Breast epithelium (tissue), 4 donors: ENCODE measurements around the gene CLMP. TPM values are rescaled to one million over a fixed set of nuclear protein-coding genes. Genes with fewer than 3 reads are reported as not detected.

Source experiments
- DNase-seq, 2 donors: peaks; one replicate each; pipeline ENCODE4 v3.0.0-alpha.2; 2019; ENCODE audit warnings: low spot score in 2 of 2
- H3K27ac ChIP-seq, 2 donors: fragments of 200-600 bp; sonication (generic) in 1 of 2; one replicate each; pipeline ENCODE4 v1.5.1; 2016 to 2019; ENCODE audit warnings: mild to moderate bottlenecking in 1 of 2
- H3K27me3 ChIP-seq, 2 donors: fragments of 200-600 bp; sonication (generic) in 1 of 2; one replicate each; pipeline versions ENCODE4 v1.5.1 to v1.6.0; 2017 to 2019; ENCODE audit warnings: control low read depth in 1 of 2, mild to moderate bottlenecking in 1 of 2
- H3K36me3 ChIP-seq: fragments of 200-600 bp; one replicate; pipeline ENCODE4 v1.5.1; 2019
- H3K4me1 ChIP-seq, 2 donors: fragments of 200-600 bp; sonication (generic); one replicate each; pipeline ENCODE4 v1.5.1; 2016 to 2019; ENCODE audit warnings: control low read depth in 1 of 2
- H3K4me3 ChIP-seq, 3 donors: fragments of 200-600 bp; sonication (generic); 1 replicate in 2 of 3; 2 replicates in 1 of 3; pipeline ENCODE4 v1.5.1; 2016 to 2019; ENCODE audit warnings: mild to moderate bottlenecking in 3 of 3, moderate library complexity in 2 of 3
- H3K9me3 ChIP-seq, 2 donors: fragments of 200-600 bp; sonication (generic) in 1 of 2; one replicate each; pipeline ENCODE4 v1.5.1; 2016 to 2019; ENCODE audit warnings: control low read depth in 1 of 2
- CTCF ChIP-seq, 3 donors: fragments of 450-650 bp; IDR thresholded peaks; one replicate each; pipeline ENCODE4 v1.5.1; 2016 to 2017; ENCODE audit warnings: antibody characterized with exemption in 3 of 3, mild to moderate bottlenecking in 3 of 3, moderate library complexity in 3 of 3
- POLR2A ChIP-seq: fragments of 450-650 bp; IDR thresholded peaks from one replicate; pipeline ENCODE4 v1.6.1; 2016; ENCODE audit warnings: antibody characterized with exemption, mild to moderate bottlenecking, moderate library complexity
- POLR2AphosphoS5 ChIP-seq, 3 donors: sonication (generic); formaldehyde crosslinking; IDR thresholded peaks; one replicate each; pipeline ENCODE4 v1.6.1; 2017; ENCODE audit warnings: antibody characterized with exemption in 3 of 3
- intact Hi-C: fragments of 100-400 bp; cut with DNase I; formaldehyde crosslinking; loops from one replicate; pipeline ENCODE4 v1.15.1; 2023; ENCODE audit warnings: low total_unique reads
- total RNA-seq, 3 donors: library from RNA; depleted of rRNA; stranded (reverse); fragments of >200 nt; gene quantifications; one replicate each; pipeline ENCODE4 v1.1.0, GENCODE V29; 2016

CLMP gene
- total RNA-seq, 3 donors from 2014 or later: 70.8 to 241 (median 82.9) TPM

GRCh38 chr11:123065621-123066020 is 129.4 kb downstream of the CLMP start:
- Histone ChIP-seq H3K27ac (no peak overlapping the region), H3K9me3 (no peaks in the 10 kb centered on the region), H3K4me3 (no peak overlapping the region), H3K4me1 (no peaks in the 10 kb centered on the region), H3K27me3 (no peaks in the 10 kb centered on the region), H3K36me3 (no peaks in the 10 kb centered on the region)
- DNase-seq: no peak
- intact Hi-C loops: no loop called here
- TF ChIP-seq POLR2AphosphoS5 (IDR thresholded peaks at IDR 0.05) (no peak), POLR2A (no peak), CTCF (IDR thresholded peaks at IDR 0.05) (no peak)

GRCh38 chr11:123063826-123064657 is 131.0 kb downstream of the CLMP start:
- no peaks in the 10 kb centered on the region for H3K36me3 ChIP-seq
- H3K27ac ChIP-seq: peak overlapping the region; percentile 100
- H3K4me3 ChIP-seq: peak overlapping the region in 2 of 3 donors; percentile 81 to 97
- no peaks in the 10 kb centered on the region for H3K9me3 ChIP-seq
- peaks cover 3 to 5% of the 10 kb centered on the region in 2 donors for H3K4me1 ChIP-seq
- intact Hi-C loops: no loop called here
- no peak for TF ChIP-seq POLR2A
- TF ChIP-seq CTCF (IDR thresholded peaks at IDR 0.05): no peak
- TF ChIP-seq POLR2AphosphoS5 (IDR thresholded peaks at IDR 0.05): no peak
- DNase-seq: no peak
- H3K27me3 ChIP-seq: no peaks in the 10 kb centered on the region

- Histone ChIP-seq H3K9me3 (no peaks in the 10 kb centered on the region), H3K4me3 (peak overlapping the region; percentile 81 to 97 (median 86)), H3K4me1 (peaks cover 9 to 10% of the 10 kb centered on the region in 2 donors), H3K36me3 (no peaks in the 10 kb centered on the region), H3K27me3 (no peaks in the 10 kb centered on the region), H3K27ac (peak overlapping the region; percentile 100)
- intact Hi-C loops: no loop called here
- no peak for TF ChIP-seq POLR2A
- TF ChIP-seq CTCF (IDR thresholded peaks at IDR 0.05): peak in 1 of 3 donors; percentile 6
- TF ChIP-seq POLR2AphosphoS5 (IDR thresholded peaks at IDR 0.05): peak in 1 of 3 donors; percentile 42
- DNase-seq: peak in 1 of 2 donors; percentile 51
Observed at GRCh38 chr11:123062892-123063825, 131.9 kb downstream of the CLMP start.

DNA sequence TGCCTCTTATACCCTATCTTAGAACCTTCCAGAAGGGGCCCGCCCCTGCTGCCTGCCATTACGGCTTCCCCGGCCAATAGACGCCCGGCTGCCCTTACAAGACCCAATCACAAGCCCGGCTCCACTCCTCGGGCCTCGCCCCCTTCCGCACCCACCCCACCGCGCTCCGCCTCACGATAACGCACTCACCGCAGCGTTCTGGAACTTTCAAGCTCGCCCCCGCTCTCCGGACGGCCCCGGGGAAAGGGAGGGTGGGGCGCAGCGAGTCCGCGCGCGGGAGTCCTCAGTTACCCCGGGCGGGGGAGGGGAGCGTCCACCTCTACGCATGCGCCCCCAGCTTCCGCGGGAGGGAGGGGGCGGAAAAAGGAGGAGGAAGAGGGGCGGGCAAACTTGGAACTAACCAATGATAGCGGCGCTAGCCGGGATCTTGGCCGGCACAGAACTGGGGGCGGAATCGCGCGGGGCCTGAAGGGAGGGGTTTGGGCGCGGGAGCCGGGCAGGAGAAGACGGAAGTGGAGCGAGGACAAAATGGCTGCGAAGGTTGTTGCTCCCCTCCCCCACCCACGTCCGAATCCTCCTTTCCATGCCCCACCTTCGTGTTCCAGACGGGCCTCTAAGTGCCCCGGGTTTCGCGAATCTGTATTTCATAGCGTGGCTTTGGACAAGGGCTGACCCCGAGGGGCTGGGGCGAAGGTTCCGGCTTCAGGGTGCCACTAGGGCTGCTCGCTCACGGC is 132.7 kb downstream of the CLMP start:
- peak; percentile 99 to 100 for DNase-seq
- peaks cover 9 to 10% of the 10 kb centered on the region in 2 donors for H3K4me1 ChIP-seq
- peak overlapping the region; percentile 100 for H3K27ac ChIP-seq
- TF ChIP-seq POLR2A (peak; percentile 76), CTCF (IDR thresholded peaks at IDR 0.05) (peak; percentile 3 to 12 (median 8)), POLR2AphosphoS5 (IDR thresholded peaks at IDR 0.05) (peak; percentile 65 to 87 (median 83))
- H3K9me3 ChIP-seq: no peaks in the 10 kb centered on the region
- no peaks in the 10 kb centered on the region for H3K27me3 ChIP-seq
- H3K4me3 ChIP-seq: peak overlapping the region; percentile 81 to 97 (median 86)
- no peaks in the 10 kb centered on the region for H3K36me3 ChIP-seq
- intact Hi-C loops: no loop called here
